ENCODE measurements around the gene NECTIN1.

The NECTIN1 gene

GRCh38 chr11:119640541-119640940 is 88.5 kb downstream of the NECTIN1 start:
- no peak for DNase-seq (ENCODE audit: low spot score)

- DNase-seq (ENCODE audit: low spot score), result no peak
Observed at GRCh38 chr11:119639642-119640205, 89.3 kb downstream of the NECTIN1 start.

GRCh38 chr11:119638851-119639250 is 90.1 kb downstream of the NECTIN1 start:
- DNase-seq (ENCODE audit: low spot score), result no peak

- no peak for DNase-seq (ENCODE audit: low spot score)
Observed at GRCh38 chr11:119637481-119637880, 91.5 kb downstream of the NECTIN1 start.

- no peak for DNase-seq (ENCODE audit: low spot score)
Observed at GRCh38 chr11:119635776-119636175, 93.2 kb downstream of the NECTIN1 start.

- DNase-seq (ENCODE audit: low spot score), result no peak
Observed at GRCh38 chr11:119635041-119635740, 93.8 kb downstream of the NECTIN1 start.

GRCh38 chr11:119634301-119634700 is 94.7 kb downstream of the NECTIN1 start:
- DNase-seq (ENCODE audit: low spot score), result no peak

GRCh38 chr11:119629834-119630624 is 99.0 kb downstream of the NECTIN1 start:
- no peak for DNase-seq (ENCODE audit: low spot score)

GRCh38 chr11:119629085-119629484 is 99.9 kb downstream of the NECTIN1 start:
- DNase-seq (ENCODE audit: low spot score), result no peak

- no peak for DNase-seq (ENCODE audit: low spot score)
Observed at GRCh38 chr11:119627286-119627685, 101.7 kb downstream of the NECTIN1 start.

GRCh38 chr11:119626871-119627270 is 102.1 kb downstream of the NECTIN1 start:
- no peak for DNase-seq (ENCODE audit: low spot score)

GRCh38 chr11:119626197-119626841 is 102.7 kb downstream of the NECTIN1 start:
- no peak for DNase-seq (ENCODE audit: low spot score)

- DNase-seq (ENCODE audit: low spot score), result no peak
Observed at GRCh38 chr11:119625206-119625978, 103.6 kb downstream of the NECTIN1 start.

GRCh38 chr11:119624629-119625028 is 104.4 kb downstream of the NECTIN1 start:
- DNase-seq (ENCODE audit: low spot score), result no peak

- no peak for DNase-seq (ENCODE audit: low spot score)
Observed at GRCh38 chr11:119624102-119624615, 104.8 kb downstream of the NECTIN1 start.

- DNase-seq (ENCODE audit: low spot score), result no peak
Observed at GRCh38 chr11:119623682-119624081, 105.3 kb downstream of the NECTIN1 start.

- DNase-seq (ENCODE audit: low spot score), result no peak
Observed at GRCh38 chr11:119622454-119623143, 106.4 kb downstream of the NECTIN1 start.

- no peak for DNase-seq (ENCODE audit: low spot score)
Observed at GRCh38 chr11:119619665-119620064, 109.3 kb downstream of the NECTIN1 start.

GRCh38 chr11:119618208-119618909 is 110.6 kb downstream of the NECTIN1 start:
- no peak for DNase-seq (ENCODE audit: low spot score)

- DNase-seq (ENCODE audit: low spot score), result no peak
Observed at GRCh38 chr11:119617340-119617713, 111.7 kb downstream of the NECTIN1 start.
